HepG2 (cell line): ENCODE measurements around the gene POLH. TPM values are rescaled to one million over a fixed set of nuclear protein-coding genes. Genes with fewer than 3 reads are reported as not detected.

Source experiments
- CBX5 ChIP-seq: sonication (generic); formaldehyde crosslinking; IDR thresholded peaks from 2 replicates; pipeline ENCODE4 v1.4.0; 2020; ENCODE audit warnings: missing genetic modification reagents, borderline replicate concordance
- EEA1 ChIP-seq: sonication (generic); formaldehyde crosslinking; IDR thresholded peaks from 2 replicates; pipeline ENCODE4 v1.5.1; 2020; ENCODE audit warnings: mild to moderate bottlenecking, missing genetic modification reagents, borderline replicate concordance
- ELF4 ChIP-seq: sonication (generic); formaldehyde crosslinking; IDR thresholded peaks from 2 replicates; pipeline ENCODE4 v1.5.0; 2020; ENCODE audit warnings: missing genetic modification reagents, mild to moderate bottlenecking, moderate library complexity, borderline replicate concordance
- HNRNPK ChIP-seq: fragments of 200-400 bp; formaldehyde crosslinking; IDR thresholded peaks from 2 replicates; pipeline ENCODE4 v1.6.1; 2018; ENCODE audit warnings: low read length, low read depth, moderate library complexity, mild to moderate bottlenecking; ENCODE audit not compliant: poor library complexity, severe bottlenecking
- KDM1A ChIP-seq: IDR thresholded peaks from 2 replicates; pipeline ENCODE4 v1.6.1; 2016; ENCODE audit warnings: missing compliant biosample characterization
- MLLT10 ChIP-seq: sonication (generic); formaldehyde crosslinking; IDR thresholded peaks from 2 replicates; pipeline ENCODE4 v1.4.0; 2020; ENCODE audit warnings: missing genetic modification reagents
- NR2C2 ChIP-seq: sonication (generic); formaldehyde crosslinking; IDR thresholded peaks from 2 replicates; pipeline ENCODE4 v1.4.0; 2020; ENCODE audit warnings: missing genetic modification reagents, mild to moderate bottlenecking, moderate library complexity, borderline replicate concordance
- ZBTB4 ChIP-seq: sonication (generic); formaldehyde crosslinking; IDR thresholded peaks from 2 replicates; pipeline ENCODE4 v1.4.0; 2020; ENCODE audit warnings: missing genetic modification reagents, mild to moderate bottlenecking, borderline replicate concordance
- ZBTB42 ChIP-seq: sonication (generic); formaldehyde crosslinking; IDR thresholded peaks from 2 replicates; pipeline ENCODE4 v1.5.0; 2020; ENCODE audit warnings: mild to moderate bottlenecking, missing genetic modification reagents
- ZFP62 ChIP-seq: sonication (generic); formaldehyde crosslinking; IDR thresholded peaks from 2 replicates; pipeline ENCODE4 v1.4.0; 2020; ENCODE audit warnings: missing genetic modification reagents
- ZNF260 ChIP-seq: sonication (generic); formaldehyde crosslinking; IDR thresholded peaks from 2 replicates; pipeline ENCODE4 v1.4.0; 2020; ENCODE audit warnings: missing genetic modification reagents, low read depth, mild to moderate bottlenecking, borderline replicate concordance
- ZNF597 ChIP-seq: sonication (generic); formaldehyde crosslinking; IDR thresholded peaks from 2 replicates; pipeline ENCODE4 v1.5.0; 2020; ENCODE audit warnings: missing genetic modification reagents
- ZNF788 ChIP-seq: sonication (generic); formaldehyde crosslinking; IDR thresholded peaks from 2 replicates; pipeline ENCODE4 v1.5.0; 2020; ENCODE audit warnings: mild to moderate bottlenecking, missing genetic modification reagents, borderline replicate concordance
- polyA plus RNA-seq, 8 experiments: library from polyadenylated mRNA; depleted of rRNA in 3 of 8; stranded (reverse) in 7 of 8; unstranded in 1 of 8; fragments of >200 nt; fragmentation: Illumina TruSeq in 4 of 8; extraction: Trizol in 4 of 8; gene quantifications; 2 replicates each; pipeline versions ENCODE4 v1.2.1 to v1.2.3, GENCODE V29; 2011 to 2016; ENCODE audit warnings: low read depth in 4 of 8, missing spikeins in 1 of 8, mixed read lengths in 1 of 8; ENCODE audit not compliant: insufficient read depth in 1 of 8
- total RNA-seq, 5 experiments: library from RNA; depleted of rRNA; stranded (reverse); fragments of >200 nt; fragmentation: Illumina TruSeq; extraction: Trizol; gene quantifications; 2 replicates each; pipeline ENCODE4 v1.2.3, GENCODE V29; 2016; ENCODE audit warnings: low read depth in 1 of 5
- TF ChIP-seq, protein P1 (sequence below): sonication (generic); formaldehyde crosslinking; IDR thresholded peaks from 2 replicates; pipeline ENCODE4 v1.8.0; 2022; ENCODE audit warnings: missing genetic modification reagents, mild to moderate bottlenecking, moderate library complexity, borderline replicate concordance
- TF ChIP-seq, protein P2 (sequence below): sonication (generic); formaldehyde crosslinking; IDR thresholded peaks from 2 replicates; pipeline ENCODE4 v1.9.0; 2021; ENCODE audit warnings: missing genetic modification reagents, borderline replicate concordance
- TF ChIP-seq, protein P3 (sequence below): sonication (generic); formaldehyde crosslinking; IDR thresholded peaks from 2 replicates; pipeline ENCODE4 v1.5.1; 2020; ENCODE audit warnings: mild to moderate bottlenecking, missing genetic modification reagents, moderate library complexity

Gene POLH
- total and polyA plus RNA-seq, 2 of the 13 experiments (the other 11 are each of a cell fraction or from before 2014, with no cell fraction given) = 11.6 to 25.0 TPM

DNA sequence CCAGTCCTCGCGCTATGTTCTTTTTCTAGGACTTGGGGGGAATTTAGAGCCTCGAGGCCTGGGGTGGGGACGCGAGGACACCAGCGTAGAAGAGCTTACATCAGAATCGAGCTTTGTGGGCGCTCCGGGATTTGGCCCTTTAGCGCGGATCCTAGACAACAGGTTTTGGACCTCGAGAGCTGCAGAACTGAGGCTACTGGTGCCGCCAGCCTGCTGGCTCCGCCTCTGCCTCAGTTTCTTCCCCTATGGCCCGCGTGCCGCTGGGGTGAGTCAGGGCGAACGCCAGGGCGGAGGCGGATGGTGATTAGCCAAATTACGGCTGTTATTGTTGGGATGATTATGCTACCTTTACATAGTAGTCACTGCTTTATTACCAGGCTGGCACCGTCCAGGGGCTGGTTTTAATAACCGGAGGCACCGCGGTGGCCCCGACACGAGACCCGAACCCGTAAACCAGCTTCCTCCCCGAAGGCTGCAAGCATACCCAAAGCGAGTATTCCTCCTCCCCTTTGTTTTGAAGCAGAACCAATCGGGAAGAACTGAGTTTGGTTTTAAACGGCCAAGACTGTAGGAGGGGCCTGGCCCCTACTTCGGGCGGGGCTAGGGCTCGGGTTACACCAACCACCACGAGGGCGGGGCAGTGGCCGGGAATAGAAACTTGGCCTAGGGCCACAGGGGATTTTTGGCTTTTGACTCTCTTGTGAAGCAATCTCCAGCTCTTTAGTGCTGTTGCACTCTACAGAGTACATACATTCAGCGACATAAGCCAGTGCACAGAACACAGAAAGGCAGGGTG is 53.7 kb downstream of the POLH start (continued):
- TF ChIP-seq, protein P1, sequence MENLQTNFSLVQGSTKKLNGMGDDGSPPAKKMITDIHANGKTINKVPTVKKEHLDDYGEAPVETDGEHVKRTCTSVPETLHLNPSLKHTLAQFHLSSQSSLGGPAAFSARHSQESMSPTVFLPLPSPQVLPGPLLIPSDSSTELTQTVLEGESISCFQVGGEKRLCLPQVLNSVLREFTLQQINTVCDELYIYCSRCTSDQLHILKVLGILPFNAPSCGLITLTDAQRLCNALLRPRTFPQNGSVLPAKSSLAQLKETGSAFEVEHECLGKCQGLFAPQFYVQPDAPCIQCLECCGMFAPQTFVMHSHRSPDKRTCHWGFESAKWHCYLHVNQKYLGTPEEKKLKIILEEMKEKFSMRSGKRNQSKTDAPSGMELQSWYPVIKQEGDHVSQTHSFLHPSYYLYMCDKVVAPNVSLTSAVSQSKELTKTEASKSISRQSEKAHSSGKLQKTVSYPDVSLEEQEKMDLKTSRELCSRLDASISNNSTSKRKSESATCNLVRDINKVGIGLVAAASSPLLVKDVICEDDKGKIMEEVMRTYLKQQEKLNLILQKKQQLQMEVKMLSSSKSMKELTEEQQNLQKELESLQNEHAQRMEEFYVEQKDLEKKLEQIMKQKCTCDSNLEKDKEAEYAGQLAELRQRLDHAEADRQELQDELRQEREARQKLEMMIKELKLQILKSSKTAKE (CRISPR knock-in tag) = no peak
- TF ChIP-seq ZNF788 (no peak; the same call in 1 of the 2 replicates), ZNF597 (CRISPR knock-in tag) (no peak), NR2C2 (CRISPR knock-in tag) (no peak), KDM1A (no peak), ELF4 (CRISPR knock-in tag) (peak; percentile 51; the same call in 1 of the 2 replicates), HNRNPK (no peak), CBX5 (CRISPR knock-in tag) (no peak), ZBTB42 (CRISPR knock-in tag) (no peak; the same call in 1 of the 2 replicates), ZNF260 (CRISPR knock-in tag) (no peak), ZBTB4 (CRISPR knock-in tag) (no peak), ZFP62 (CRISPR knock-in tag) (no peak), MLLT10 (CRISPR knock-in tag) (no peak), EEA1 (no peak)
- TF ChIP-seq, protein P2, sequence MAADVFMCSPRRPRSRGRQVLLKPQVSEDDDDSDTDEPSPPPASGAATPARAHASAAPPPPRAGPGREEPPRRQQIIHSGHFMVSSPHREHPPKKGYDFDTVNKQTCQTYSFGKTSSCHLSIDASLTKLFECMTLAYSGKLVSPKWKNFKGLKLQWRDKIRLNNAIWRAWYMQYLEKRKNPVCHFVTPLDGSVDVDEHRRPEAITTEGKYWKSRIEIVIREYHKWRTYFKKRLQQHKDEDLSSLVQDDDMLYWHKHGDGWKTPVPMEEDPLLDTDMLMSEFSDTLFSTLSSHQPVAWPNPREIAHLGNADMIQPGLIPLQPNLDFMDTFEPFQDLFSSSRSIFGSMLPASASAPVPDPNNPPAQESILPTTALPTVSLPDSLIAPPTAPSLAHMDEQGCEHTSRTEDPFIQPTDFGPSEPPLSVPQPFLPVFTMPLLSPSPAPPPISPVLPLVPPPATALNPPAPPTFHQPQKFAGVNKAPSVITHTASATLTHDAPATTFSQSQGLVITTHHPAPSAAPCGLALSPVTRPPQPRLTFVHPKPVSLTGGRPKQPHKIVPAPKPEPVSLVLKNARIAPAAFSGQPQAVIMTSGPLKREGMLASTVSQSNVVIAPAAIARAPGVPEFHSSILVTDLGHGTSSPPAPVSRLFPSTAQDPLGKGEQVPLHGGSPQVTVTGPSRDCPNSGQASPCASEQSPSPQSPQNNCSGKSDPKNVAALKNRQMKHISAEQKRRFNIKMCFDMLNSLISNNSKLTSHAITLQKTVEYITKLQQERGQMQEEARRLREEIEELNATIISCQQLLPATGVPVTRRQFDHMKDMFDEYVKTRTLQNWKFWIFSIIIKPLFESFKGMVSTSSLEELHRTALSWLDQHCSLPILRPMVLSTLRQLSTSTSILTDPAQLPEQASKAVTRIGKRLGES (CRISPR knock-in tag) = 0 out of 2 replicates have a peak, but pooled peaks have one; percentile 62
- TF ChIP-seq, protein P3, sequence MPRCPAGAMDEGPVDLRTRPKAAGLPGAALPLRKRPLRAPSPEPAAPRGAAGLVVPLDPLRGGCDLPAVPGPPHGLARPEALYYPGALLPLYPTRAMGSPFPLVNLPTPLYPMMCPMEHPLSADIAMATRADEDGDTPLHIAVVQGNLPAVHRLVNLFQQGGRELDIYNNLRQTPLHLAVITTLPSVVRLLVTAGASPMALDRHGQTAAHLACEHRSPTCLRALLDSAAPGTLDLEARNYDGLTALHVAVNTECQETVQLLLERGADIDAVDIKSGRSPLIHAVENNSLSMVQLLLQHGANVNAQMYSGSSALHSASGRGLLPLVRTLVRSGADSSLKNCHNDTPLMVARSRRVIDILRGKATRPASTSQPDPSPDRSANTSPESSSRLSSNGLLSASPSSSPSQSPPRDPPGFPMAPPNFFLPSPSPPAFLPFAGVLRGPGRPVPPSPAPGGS (CRISPR knock-in tag) = peak; percentile 19; the same call in 1 of the 2 replicates
